ENCODE data around the gene AXDND1.
A peak's percentile ranks its signal among the peaks of the same experiment; 100 is the strongest.
"Not testable (repeated sequence)": the region's sequence is repeated elsewhere in the genome, so short reads cannot be mapped to it uniquely, and the experiment has no call there.

Gene AXDND1
- total RNA-seq, result 0.17 to 0.72 reads per million in 2 experiments

DNA sequence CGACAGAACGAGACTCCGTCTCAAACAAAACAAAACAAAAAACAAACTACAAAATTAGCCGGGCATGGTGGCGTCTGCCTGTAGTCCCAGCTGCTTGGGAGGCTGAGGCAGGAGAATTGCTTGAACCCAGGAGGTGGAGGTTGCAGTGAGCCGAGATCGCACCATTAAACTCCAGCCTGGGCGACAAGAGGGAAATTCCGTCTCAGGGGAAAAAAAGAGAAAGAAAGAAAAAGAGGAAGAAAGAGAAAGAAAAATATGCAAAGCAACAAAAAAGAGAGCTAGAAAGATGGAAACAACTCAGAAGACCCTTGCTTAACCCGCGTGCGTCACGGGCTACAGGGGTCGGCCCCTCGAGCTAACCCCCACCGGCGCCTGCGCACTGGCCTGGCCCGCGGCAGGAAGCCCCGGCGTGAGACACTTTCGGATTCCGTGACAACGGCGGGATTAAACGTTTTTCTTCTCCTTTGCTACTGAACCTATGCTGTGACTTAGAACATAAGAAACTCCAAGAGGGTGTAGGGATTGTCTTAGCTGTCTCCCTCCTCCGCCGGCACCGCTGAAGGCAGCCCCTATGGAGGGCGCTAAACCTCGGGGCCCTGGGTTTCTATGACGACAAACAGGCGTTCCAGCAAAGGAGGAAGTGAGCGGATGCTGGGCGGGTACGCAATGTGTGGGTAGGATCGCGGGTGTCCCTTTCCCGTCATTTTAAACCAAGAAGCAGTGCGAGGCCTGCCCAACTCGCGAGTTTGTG, at the start of gene AXDND1:
Gene AXDND1, plus strand, starts transcription at position 630 of the 751 bp plus-strand sequence. CDS start 539 bp downstream, outside the sequence.
- DNase-seq (ENCODE audit: low read depth), result peak; percentile 83

- DNase-seq (ENCODE audit: low read depth), result no peak
Measured at GRCh38 chr1:179318491-179318890, 47.3 kb upstream of the AXDND1 start.

DNA sequence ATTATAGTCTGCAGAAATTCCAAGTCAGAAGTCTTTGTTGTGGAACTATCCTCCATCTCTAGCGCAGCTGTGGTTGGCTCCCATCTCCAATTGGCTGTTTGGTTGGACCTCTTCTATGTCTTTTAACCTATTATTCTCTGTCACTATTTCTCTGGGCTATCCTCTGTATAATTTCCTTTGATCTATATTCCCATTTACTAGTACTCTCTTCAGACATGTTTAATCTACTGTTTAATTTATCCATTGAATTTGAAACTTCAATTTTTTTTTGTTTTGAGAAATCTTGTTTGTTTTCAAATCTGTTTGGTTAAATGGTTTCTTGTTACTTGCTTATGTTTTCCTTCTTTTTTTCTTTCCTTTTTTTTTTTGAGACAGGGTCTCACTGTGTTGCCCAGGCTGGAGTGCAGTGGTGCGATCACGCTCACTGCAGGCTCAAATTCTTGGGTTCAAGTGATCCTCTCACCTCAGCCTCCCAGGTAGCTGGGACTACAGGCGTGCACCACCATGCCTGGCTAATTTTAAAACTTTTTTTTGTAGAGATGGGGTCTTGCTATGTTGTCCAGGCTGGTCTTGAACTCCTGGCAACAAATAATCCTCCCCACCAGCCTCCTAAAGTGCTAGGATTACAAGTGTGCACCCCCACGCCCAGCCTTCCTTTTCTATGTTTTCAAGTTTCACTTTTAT, 44.1 kb upstream of the AXDND1 start:
- no peak for DNase-seq (ENCODE audit: low read depth)

GRCh38 chr1:179322557-179322956, 43.2 kb upstream of the AXDND1 start:
- DNase-seq (ENCODE audit: low read depth), result no peak

GRCh38 chr1:179323436-179323835, 42.3 kb upstream of the AXDND1 start:
- no peak for DNase-seq (ENCODE audit: low read depth)

- no peak for DNase-seq (ENCODE audit: low read depth)
Measured at GRCh38 chr1:179325836-179326235, 39.9 kb upstream of the AXDND1 start.

DNA sequence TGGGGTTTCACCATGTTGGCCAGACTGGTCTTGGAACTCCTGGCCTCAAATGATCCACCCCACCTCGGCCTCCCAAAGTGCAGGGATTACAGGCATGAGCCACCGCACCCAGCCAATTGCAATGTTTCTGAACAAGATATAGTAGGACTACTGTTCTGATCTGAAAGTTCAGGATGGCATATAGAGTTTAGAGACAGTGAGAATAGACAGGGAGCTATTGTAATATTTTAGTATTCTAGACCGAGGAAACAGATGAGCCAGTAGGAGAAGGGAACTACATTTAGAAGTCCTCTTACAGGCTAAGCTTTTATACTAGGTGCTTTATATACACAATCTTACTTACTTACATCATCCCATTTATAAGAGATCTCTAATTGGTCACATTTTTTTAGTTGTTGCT, 39.0 kb upstream of the AXDND1 start:
- no peak for DNase-seq (ENCODE audit: low read depth)

DNA sequence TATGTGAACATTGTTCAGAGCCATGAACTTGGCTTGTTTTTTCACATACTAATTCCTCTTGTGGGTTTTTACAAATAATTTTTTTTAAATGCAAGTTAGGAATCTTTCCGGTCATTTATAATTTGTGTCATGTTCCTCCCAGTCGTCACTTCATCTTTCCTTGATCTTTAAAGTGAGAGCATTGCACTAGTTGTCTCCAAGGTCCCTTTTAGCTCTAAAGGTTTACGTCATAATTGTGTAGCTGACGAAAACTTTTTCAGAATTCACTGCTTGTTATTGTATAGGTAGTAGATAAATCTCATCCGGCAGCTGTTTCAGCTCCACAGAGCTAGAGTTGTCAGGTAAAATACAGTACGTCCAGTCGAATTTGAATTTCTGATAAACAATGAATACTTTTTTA, 38.6 kb upstream of the AXDND1 start:
- no peak for DNase-seq (ENCODE audit: low read depth)

DNA sequence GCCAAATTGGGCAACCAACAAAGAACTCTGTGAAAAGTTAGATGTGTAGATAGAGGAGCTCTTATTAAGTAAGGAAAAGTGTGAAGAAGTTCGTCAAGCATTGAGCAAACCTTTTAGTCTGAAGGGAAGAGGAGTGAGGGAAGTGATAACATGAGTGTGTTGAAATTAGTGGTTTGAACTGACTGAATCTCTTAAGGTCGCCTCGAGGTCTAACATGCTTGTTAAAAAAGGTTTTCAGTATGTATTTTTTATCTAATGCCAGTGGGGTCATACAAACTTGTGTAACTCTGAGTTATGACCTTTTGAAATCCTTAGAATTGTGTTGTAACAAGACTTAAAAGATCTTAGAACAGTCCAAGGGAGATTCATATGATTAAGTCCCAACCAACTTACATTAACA, 38.1 kb upstream of the AXDND1 start:
- DNase-seq (ENCODE audit: low read depth), result no peak

- no peak for DNase-seq (ENCODE audit: low read depth)
Measured at GRCh38 chr1:179329862-179330261, 35.9 kb upstream of the AXDND1 start.

- no peak for DNase-seq (ENCODE audit: low read depth)
Measured at GRCh38 chr1:179334440-179334839, 31.3 kb upstream of the AXDND1 start.

DNA sequence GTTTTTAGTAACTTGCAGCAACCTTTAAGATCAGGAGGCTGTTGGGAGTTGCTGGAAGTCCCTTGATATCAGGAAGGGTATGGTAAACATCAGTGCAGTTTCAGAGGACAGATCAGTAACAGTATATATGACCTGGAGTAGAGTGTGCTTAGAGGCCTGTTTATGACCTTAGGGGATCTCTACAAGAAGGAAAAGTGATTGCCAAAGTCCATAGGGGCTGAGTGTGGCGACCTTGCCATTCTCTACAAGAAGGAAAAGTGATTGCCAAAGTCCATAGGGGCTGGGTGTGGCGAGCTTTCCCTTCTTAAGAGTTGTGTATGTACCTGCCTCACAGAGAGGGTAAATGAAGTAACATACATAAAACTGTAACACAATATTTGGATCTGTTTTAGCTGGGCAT, 28.5 kb upstream of the AXDND1 start:
- no peak for DNase-seq (ENCODE audit: low read depth)

DNA sequence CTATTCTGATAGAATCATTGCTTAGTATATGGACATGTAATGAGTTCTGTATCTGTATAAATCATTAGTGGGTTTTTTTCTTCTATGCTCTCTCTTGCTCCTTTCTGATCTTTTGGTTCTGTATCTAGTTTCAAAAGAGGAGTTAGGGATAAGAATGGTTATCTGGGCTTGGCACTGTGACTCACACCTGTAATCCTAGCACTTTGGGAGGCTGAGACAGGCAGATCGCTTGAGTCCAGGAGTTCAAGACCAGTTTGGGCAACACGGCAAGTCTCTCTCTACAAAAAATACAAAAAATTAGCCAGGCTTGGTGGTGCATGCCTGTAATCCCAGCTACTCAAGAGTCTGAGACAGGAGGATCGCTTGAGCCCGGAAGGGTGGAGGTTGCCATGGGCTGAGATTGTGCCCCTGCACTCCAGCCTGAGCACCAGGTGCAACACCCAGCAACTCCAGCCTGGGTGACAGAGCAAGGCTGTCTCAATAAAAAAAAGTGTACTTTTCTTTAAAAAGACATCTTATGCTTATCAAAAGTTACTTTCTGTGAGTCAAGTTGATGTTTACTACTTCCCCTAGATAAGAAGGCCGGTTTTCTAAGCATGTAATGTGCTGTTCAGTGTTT, 27.7 kb upstream of the AXDND1 start:
- DNase-seq (ENCODE audit: low read depth), result no peak

DNA sequence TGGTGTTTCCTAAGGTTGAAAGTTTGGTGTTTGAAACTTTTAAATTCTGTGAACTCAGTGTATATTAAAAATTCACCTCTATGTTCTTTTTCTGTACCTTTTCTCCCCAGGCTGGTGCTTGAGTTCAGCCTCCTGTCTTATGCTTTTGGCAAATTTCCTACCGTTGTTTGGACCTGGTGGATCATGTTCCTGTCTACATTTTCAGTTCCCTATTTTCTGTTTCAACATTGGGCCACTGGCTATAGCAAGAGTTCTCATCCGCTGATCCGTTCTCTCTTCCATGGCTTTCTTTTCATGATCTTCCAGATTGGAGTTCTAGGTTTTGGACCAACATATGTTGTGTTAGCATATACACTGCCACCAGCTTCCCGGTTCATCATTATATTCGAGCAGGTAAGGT, 24.9 kb upstream of the AXDND1 start:
- DNase-seq (ENCODE audit: low read depth), result no peak

DNA sequence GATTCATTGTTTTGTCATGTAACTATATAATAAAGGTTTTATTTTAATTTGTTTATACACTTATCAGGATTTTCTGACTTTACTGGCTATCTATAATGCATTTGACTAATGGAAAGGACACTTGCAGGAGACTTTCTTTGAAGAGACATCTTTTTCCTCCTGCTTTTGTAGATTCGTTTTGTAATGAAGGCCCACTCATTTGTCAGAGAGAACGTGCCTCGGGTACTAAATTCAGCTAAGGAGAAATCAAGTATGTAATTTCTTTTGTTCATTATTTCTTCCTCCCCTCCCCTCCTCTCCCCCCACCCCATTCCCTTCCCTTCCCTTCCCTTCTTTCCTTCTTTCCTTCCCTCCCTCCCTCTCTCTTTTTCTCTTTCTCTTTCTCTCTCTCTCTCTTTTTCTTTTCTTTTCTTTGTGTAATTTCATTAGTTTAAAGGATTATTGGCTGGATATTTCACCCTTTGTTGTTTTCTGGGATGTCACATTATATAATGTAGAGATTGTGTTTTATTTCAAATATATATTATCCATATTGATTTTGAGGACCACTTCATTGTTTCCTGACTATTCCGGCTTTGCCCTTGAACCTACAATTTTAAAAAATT, 23.7 kb upstream of the AXDND1 start:
- no peak for DNase-seq (ENCODE audit: low read depth)

DNA sequence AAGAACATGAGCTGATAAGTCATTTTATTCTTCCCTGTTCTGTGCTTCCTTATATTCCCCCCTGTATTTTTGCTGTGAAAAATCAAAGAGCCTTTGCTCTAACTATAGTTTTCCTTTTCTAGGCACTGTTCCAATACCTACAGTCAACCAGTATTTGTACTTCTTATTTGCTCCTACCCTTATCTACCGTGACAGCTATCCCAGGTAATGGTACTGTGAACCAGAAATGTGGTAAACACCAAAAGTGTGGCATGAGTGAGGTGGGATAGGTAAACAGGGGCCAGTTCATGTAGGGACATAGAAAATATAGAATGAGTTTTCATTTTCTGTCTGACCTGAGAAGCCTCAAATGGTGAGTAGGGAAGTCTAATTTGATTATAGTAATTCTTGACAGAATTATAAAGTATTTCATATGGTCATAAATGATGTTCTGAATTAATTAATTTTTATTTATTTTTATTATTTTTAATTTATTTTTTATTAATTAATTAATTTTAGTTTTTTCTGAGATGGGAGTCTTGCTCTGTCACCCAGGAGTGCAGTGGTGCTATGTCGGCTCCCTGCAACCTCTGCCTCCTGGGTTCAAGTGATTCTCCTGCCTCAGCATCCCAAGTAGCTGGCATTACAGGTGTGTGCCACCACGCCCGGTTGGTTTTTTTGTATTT, 22.9 kb upstream of the AXDND1 start:
- DNase-seq (ENCODE audit: low read depth), result no peak

- no peak for DNase-seq (ENCODE audit: low read depth)
Measured at GRCh38 chr1:179351281-179351680, 14.5 kb upstream of the AXDND1 start.

DNA sequence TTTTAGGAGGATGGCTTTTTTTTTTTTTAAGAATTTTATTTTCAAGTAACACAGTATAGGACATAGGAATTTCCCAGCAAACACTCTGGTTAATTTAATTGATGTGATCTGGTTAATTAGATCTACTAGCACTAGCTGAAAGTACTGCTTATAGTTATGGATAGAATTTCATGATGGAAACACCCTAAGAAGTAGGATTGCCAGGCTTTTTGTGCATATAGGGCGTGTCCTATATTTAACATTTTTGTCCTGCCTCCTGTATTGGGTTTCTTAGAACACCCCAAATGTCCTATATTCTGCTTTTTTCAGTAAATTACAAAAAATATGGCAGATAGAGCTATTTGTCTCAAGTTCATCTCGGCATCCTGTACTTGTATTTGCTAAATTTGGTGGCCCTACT, 13.5 kb upstream of the AXDND1 start:
- DNase-seq (ENCODE audit: low read depth), result no peak

DNA sequence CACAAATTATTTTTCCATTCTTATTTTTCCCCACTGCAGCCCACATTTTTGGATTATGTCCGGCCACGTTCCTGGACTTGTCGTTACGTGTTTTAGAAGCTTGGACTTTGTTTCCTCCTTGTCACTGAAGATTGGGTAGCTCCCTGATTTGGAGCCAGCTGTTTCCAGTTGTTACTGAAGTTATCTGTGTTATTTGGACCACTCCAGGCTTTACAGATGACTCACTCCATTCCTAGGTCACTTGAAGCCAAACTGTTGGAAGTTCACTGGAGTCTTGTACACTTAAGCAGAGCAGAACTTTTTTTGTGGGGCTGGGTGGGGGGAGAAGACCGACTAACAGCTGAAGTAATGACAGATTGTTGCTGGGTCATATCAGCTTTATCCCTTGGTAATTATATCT, 12.2 kb upstream of the AXDND1 start:
- DNase-seq (ENCODE audit: low read depth), result no peak

GRCh38 chr1:179361631-179362030, 4.1 kb upstream of the AXDND1 start:
- DNase-seq (ENCODE audit: low read depth), result not testable (repeated sequence)

GRCh38 chr1:179366093-179366800, 476 bp downstream of the AXDND1 start:
- DNase-seq (ENCODE audit: low read depth), result no peak
